ENCODE data around the gene ARMC12.

- TF ChIP-seq CTCF (IDR thresholded peaks at IDR 0.05; ENCODE audit: poor library complexity) (no peak), EZH2phosphoT487 (IDR thresholded peaks at IDR 0.05; ENCODE audit: low read depth, severe bottlenecking, unreplicated experiment) (no peak)
Measured at GRCh38 chr6:35778437-35778836, 41.6 kb downstream of the ARMC12 start.

All from hepatocyte (in vitro differentiated cells).